ENCODE data around the gene KLHL2.

The KLHL2 gene

GRCh38 chr4:165293927-165294649 is 86.7 kb downstream of the KLHL2 start:
- DNase-seq, result no peak

- DNase-seq, result peak; percentile 21 to 33
These were observed 87.5 kb downstream of the KLHL2 start for GRCh38 chr4:165294907-165295306.

- DNase-seq, result no peak
These were observed 90.3 kb downstream of the KLHL2 start for GRCh38 chr4:165297626-165298025.

GRCh38 chr4:165299399-165300060 is 92.2 kb downstream of the KLHL2 start:
- peak; percentile 83 to 94 for DNase-seq

GRCh38 chr4:165301833-165302232 is 94.5 kb downstream of the KLHL2 start:
- peak in 1 of 2 donors; percentile 9 for DNase-seq

GRCh38 chr4:165302658-165303057 is 95.3 kb downstream of the KLHL2 start:
- no peak for DNase-seq

GRCh38 chr4:165308166-165308565 is 100.8 kb downstream of the KLHL2 start:
- DNase-seq, result peak in 1 of 2 donors; percentile 87

- DNase-seq, result no peak
These were observed 101.2 kb downstream of the KLHL2 start for GRCh38 chr4:165308606-165309005.

- no peak for DNase-seq
These were observed 102.1 kb downstream of the KLHL2 start for GRCh38 chr4:165309456-165309855.

GRCh38 chr4:165312506-165312905 is 105.1 kb downstream of the KLHL2 start:
- DNase-seq, result no peak

GRCh38 chr4:165319030-165319429 is 111.7 kb downstream of the KLHL2 start:
- DNase-seq, result no peak

- no peak for DNase-seq
These were observed 112.1 kb downstream of the KLHL2 start for GRCh38 chr4:165319509-165319908.

GRCh38 chr4:165324236-165324917 is 117.0 kb downstream of the KLHL2 start:
- DNase-seq, result no peak

- DNase-seq, result no peak
These were observed 117.5 kb downstream of the KLHL2 start for GRCh38 chr4:165324918-165325304.

- DNase-seq, result no peak
These were observed 118.6 kb downstream of the KLHL2 start for GRCh38 chr4:165325732-165326512.

- DNase-seq, result peak; percentile 14 to 20
These were observed 119.5 kb downstream of the KLHL2 start for GRCh38 chr4:165326831-165327210.

GRCh38 chr4:165327211-165328100 is 120.1 kb downstream of the KLHL2 start, which contains the start of gene MSMO1:
MSMO1 (plus strand) TSS chr4:165327669; CDS start chr4:165333371, 5,702 bp downstream.
- DNase-seq, result peak; percentile 99 to 100

GRCh38 chr4:165328101-165328425 is 120.7 kb downstream of the KLHL2 start:
- DNase-seq, result no peak

GRCh38 chr4:165328708-165329107 is 121.3 kb downstream of the KLHL2 start:
- no peak for DNase-seq

GRCh38 chr4:165330071-165330470 is 122.7 kb downstream of the KLHL2 start:
- DNase-seq, result no peak

- no peak for DNase-seq
These were observed 123.3 kb downstream of the KLHL2 start for GRCh38 chr4:165330666-165331065.

- DNase-seq, result no peak
These were observed 124.0 kb downstream of the KLHL2 start for GRCh38 chr4:165331359-165331758.

Data from inflammatory macrophage (primary cell).